Endothelial cell of umbilical vein (primary cell): ENCODE measurements around the gene ANO6. TPM values are rescaled to one million over a fixed set of nuclear protein-coding genes. Genes with fewer than 3 reads are reported as not detected.

Experiments
- BruUV-seq: library from RNA; stranded (reverse); fragments of 400-500 nt; replicated peaks from 2 replicates; lab custom pipeline; 2021; lab: Mats Ljungman, UMichigan
- CTCF ChIA-PET: fragments of 300-600, 350-600 bp; sonication (Branson Sonifier 250); formaldehyde crosslinking; loops from one replicate; lab custom pipeline; 2021; ENCODE audit warnings: antibody characterized with exemption, inconsistent platforms; lab: Charles Lee
- POLR2A ChIA-PET: fragments of 300-600, 350-600 bp; sonication (Branson Sonifier 250); formaldehyde crosslinking; loops from one replicate; lab custom pipeline; 2021; ENCODE audit warnings: antibody characterized with exemption, inconsistent platforms; lab: Charles Lee
- DNase-seq: peaks from one replicate; pipeline ENCODE4 v3.0.0-alpha.2; 2011; ENCODE audit warnings: low read depth, low spot score
- FAIRE-seq: peaks from 2 replicates; lab custom pipeline; 2011; peaks lifted over from hg19 to GRCh38; lab: Jason Lieb, UNC
- H2AFZ ChIP-seq: 2 replicates; pipeline ENCODE4 v1.6.0; 2012; ENCODE audit warnings: low read depth, low read length, control low read depth, inconsistent platforms
- H3K27ac ChIP-seq: 2 replicates; pipeline ENCODE4 v1.5.1; 2011; ENCODE audit warnings: low read depth, mild to moderate bottlenecking, control low read depth, low read length, moderate library complexity; ENCODE audit not compliant: insufficient read depth
- H3K27me3 ChIP-seq, 2 experiments: 2 replicates each; pipeline versions ENCODE4 v1.6.0 to v1.6.1; 2011; ENCODE audit warnings: low read length in 2 of 2, mixed read lengths in 1 of 2; ENCODE audit not compliant: control insufficient read depth in 2 of 2, insufficient read depth in 2 of 2
- H3K36me3 ChIP-seq, 2 experiments: 2 replicates in 1 of 2; 3 replicates in 1 of 2; pipeline ENCODE4 v1.5.1; 2011; ENCODE audit warnings: low read length in 2 of 2, mild to moderate bottlenecking in 1 of 2, moderate library complexity in 1 of 2; ENCODE audit not compliant: control insufficient read depth in 2 of 2, insufficient read depth in 2 of 2; ENCODE audit errors: extremely low read depth in 1 of 2
- H3K4me1 ChIP-seq: 3 replicates; pipeline ENCODE4 v1.5.1; 2011; ENCODE audit warnings: mild to moderate bottlenecking, low read length; ENCODE audit not compliant: control insufficient read depth, insufficient read depth; ENCODE audit errors: extremely low read depth
- H3K4me2 ChIP-seq: 2 replicates; pipeline ENCODE4 v1.6.1; 2011; ENCODE audit warnings: low read length, control low read depth, mixed read lengths; ENCODE audit not compliant: insufficient read depth
- H3K4me3 ChIP-seq, 3 experiments: fragments of 200-600 bp in 1 of 3; sonication (generic), shearing (Covaris generic) in 1 of 3; replicated peaks in 1 of 3; 2 replicates each; pipeline ENCODE4 v1.5.1; 2011 to 2016; ENCODE audit warnings: control low read depth in 3 of 3, low read length in 3 of 3, mild to moderate bottlenecking in 2 of 3, inconsistent platforms in 1 of 3, low read depth in 1 of 3, moderate library complexity in 1 of 3; ENCODE audit not compliant: insufficient read depth in 1 of 3
- H3K79me2 ChIP-seq: 2 replicates; pipeline ENCODE4 v1.6.0; 2012; ENCODE audit warnings: low read length, inconsistent platforms; ENCODE audit not compliant: control insufficient read depth, insufficient read depth
- H3K9ac ChIP-seq: replicated peaks from 2 replicates; pipeline ENCODE3; 2011; ENCODE audit warnings: low read length, control low read depth; ENCODE audit not compliant: insufficient read depth; ENCODE audit errors: extremely low read depth
- H3K9me1 ChIP-seq: replicated peaks from 3 replicates; pipeline ENCODE4 v1.6.0; 2011; ENCODE audit warnings: mild to moderate bottlenecking, low read length; ENCODE audit not compliant: control insufficient read depth, insufficient read depth; ENCODE audit errors: extremely low read depth
- H3K9me3 ChIP-seq: replicated peaks from 2 replicates; pipeline ENCODE4 v1.5.1; 2012; ENCODE audit warnings: low read length, inconsistent platforms; ENCODE audit not compliant: control insufficient read depth, insufficient read depth
- H4K20me1 ChIP-seq: replicated peaks from 2 replicates; pipeline ENCODE3; 2011; ENCODE audit warnings: mild to moderate bottlenecking, low read length; ENCODE audit not compliant: control insufficient read depth, insufficient read depth; ENCODE audit errors: extremely low read depth
- GATA2 ChIP-seq: IDR thresholded peaks from 2 replicates; pipeline ENCODE4 v1.7.0; 2011; ENCODE audit warnings: low read depth, mild to moderate bottlenecking, moderate library complexity, mixed read lengths, low read length; ENCODE audit not compliant: insufficient read length, insufficient read depth
- JUN ChIP-seq: IDR thresholded peaks from 2 replicates; pipeline ENCODE4 v1.6.1; 2011; ENCODE audit warnings: borderline replicate concordance, low read depth; ENCODE audit not compliant: insufficient read length, insufficient read depth
- POLR2A ChIP-seq: IDR thresholded peaks from 2 replicates; pipeline ENCODE4 v1.6.1; 2012; ENCODE audit warnings: low read depth, mild to moderate bottlenecking, control low read depth, low read length
- POLR2AphosphoS5 ChIP-seq: IDR thresholded peaks from 2 replicates; pipeline ENCODE4 v1.6.1; 2012; ENCODE audit warnings: low read depth, mild to moderate bottlenecking, control low read depth, low read length, moderate library complexity; ENCODE audit not compliant: insufficient read depth
- dilution Hi-C: fragments of 300-500 bp; cut with MboI; formaldehyde crosslinking; loops from one replicate; pipeline ENCODE4 v1.15.0; 2019; ENCODE audit warnings: low sequenced_read_pairs; ENCODE audit not compliant: extremely low pct_ligation_motif_present
- intact Hi-C: fragments of 100-400 bp; cut with micrococcal nuclease; formaldehyde crosslinking; loops from one replicate; pipeline ENCODE4 v1.10.0; 2022
- polyA plus RNA-seq, 4 experiments: library from polyadenylated mRNA; depleted of rRNA in 3 of 4; stranded (reverse) in 3 of 4; unstranded in 1 of 4; fragments of >200 nt; gene quantifications; 2 replicates each; pipeline versions ENCODE4 v1.2.1 to v1.2.3, GENCODE V29; 2011 to 2012; ENCODE audit warnings: missing spikeins in 1 of 4
- total RNA-seq: library from RNA; stranded (reverse); gene quantifications from 2 replicates; pipeline ENCODE4 v1.2.3, GENCODE V29; 2021
- TF ChIP-seq, protein P1 (sequence below): IDR thresholded peaks from 2 replicates; pipeline ENCODE4 v1.6.1; 2011; ENCODE audit not compliant: insufficient read depth, insufficient read length
- TF ChIP-seq, protein P2 (sequence below), 2 donors: IDR thresholded peaks; 1 replicate in 1 of 2; 2 replicates in 1 of 2; pipeline ENCODE4 v1.5.1; 2011; ENCODE audit warnings: low read length in 2 of 2, mild to moderate bottlenecking in 2 of 2, moderate library complexity in 2 of 2, control low read depth in 1 of 2, inconsistent platforms in 1 of 2, low read depth in 1 of 2; ENCODE audit not compliant: insufficient read depth in 1 of 2; ENCODE audit errors: extremely low read depth in 1 of 2

Gene ANO6
- total and polyA plus RNA-seq, 2 donors (not counting 3 experiments of a cell fraction or from before 2014, with no cell fraction given): 21.3 to 67.6 TPM

DNA sequence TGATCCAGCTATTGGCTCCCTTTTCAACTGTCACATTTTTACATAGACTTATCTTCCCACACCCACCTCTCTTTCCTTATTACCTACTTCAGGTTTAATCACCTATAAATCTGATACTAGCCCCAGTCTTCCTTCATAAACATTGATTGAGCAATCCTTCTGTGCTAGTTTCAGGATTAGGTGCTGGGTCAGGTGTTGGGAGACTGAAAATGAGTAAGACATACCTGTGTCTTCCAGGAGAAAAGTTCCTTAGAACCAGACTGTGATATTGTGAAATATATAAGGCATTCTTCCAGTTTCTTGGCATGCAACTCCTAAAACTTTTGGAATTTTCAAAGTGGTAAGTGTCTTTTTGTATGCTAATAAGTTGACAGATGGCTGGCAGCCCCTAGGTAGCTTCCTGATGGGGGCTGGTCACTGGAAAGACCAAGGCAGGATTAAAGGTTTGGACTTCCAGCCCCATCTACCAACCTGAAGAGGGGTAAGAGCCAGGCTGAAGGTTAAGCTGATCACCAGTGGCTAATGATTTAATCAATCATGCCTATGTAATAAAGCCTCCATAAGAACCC is 4.6 kb downstream of the ANO6 start:
- intact Hi-C loops: no loop called here
- FAIRE-seq (no peak), DNase-seq (no peak)
- ChIA-PET POLR2A (no interaction called here), CTCF (interaction anchor here (1.5 kb wide), 1 partner anchor 48 kb away, joined by 5 read pairs; no protein-coding TSS in a partner anchor)
- Histone ChIP-seq H2AFZ (no peak overlapping the region), H3K27ac (no peak overlapping the region), H3K79me2 (peaks cover 92% of the 10 kb centered on the region), H3K9me1 (no peaks in the 10 kb centered on the region), H4K20me1 (peaks cover 5% of the 10 kb centered on the region), H3K4me3 (no peak overlapping the region), H3K27me3 (no peaks in the 10 kb centered on the region), H3K36me3 (no peaks in the 10 kb centered on the region), H3K9ac (no peak overlapping the region), H3K4me2 (no peak overlapping the region), H3K9me3 (no peaks in the 10 kb centered on the region), H3K4me1 (peaks cover 8% of the 10 kb centered on the region)
- TF ChIP-seq POLR2AphosphoS5: no peak
- TF ChIP-seq, protein P1, sequence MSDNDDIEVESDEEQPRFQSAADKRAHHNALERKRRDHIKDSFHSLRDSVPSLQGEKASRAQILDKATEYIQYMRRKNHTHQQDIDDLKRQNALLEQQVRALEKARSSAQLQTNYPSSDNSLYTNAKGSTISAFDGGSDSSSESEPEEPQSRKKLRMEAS: no peak
- TF ChIP-seq POLR2A: no peak
- TF ChIP-seq, protein P2, sequence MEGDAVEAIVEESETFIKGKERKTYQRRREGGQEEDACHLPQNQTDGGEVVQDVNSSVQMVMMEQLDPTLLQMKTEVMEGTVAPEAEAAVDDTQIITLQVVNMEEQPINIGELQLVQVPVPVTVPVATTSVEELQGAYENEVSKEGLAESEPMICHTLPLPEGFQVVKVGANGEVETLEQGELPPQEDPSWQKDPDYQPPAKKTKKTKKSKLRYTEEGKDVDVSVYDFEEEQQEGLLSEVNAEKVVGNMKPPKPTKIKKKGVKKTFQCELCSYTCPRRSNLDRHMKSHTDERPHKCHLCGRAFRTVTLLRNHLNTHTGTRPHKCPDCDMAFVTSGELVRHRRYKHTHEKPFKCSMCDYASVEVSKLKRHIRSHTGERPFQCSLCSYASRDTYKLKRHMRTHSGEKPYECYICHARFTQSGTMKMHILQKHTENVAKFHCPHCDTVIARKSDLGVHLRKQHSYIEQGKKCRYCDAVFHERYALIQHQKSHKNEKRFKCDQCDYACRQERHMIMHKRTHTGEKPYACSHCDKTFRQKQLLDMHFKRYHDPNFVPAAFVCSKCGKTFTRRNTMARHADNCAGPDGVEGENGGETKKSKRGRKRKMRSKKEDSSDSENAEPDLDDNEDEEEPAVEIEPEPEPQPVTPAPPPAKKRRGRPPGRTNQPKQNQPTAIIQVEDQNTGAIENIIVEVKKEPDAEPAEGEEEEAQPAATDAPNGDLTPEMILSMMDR (IDR thresholded peaks at IDR 0.05; ENCODE audit: extremely low read depth in 1 of 2, insufficient read depth in 1 of 2, low read depth in 1 of 2, low read length in 2 of 2): no peak
- TF ChIP-seq GATA2: no peak
- no peak for TF ChIP-seq JUN
- dilution Hi-C loops: no loop called here
- no TSS peak for BruUV-seq
